ENCODE data around the gene EFCC1. TPM values are rescaled to one million over a fixed set of nuclear protein-coding genes. Genes with fewer than 3 reads are reported as not detected.

Gene EFCC1
- total RNA-seq, 1 donor from 2014 or later, result under 0.01 TPM

- Histone ChIP-seq H3K27me3 (ENCODE audit: control insufficient read depth, insufficient read depth, low read length) (no peaks in the 10 kb centered on the region), H3K36me3 (ENCODE audit: control insufficient read depth, insufficient read depth, low read length) (no peaks in the 10 kb centered on the region), H3K4me3 (ENCODE audit: low read depth, low read length) (no peak overlapping the region)
- no peak for FAIRE-seq
- DNase-seq (ENCODE audit: low read depth), result no peak
- TF ChIP-seq CTCF (IDR thresholded peaks at IDR 0.05; ENCODE audit: insufficient read depth, low read length, severe bottlenecking), result no peak
Observed at GRCh38 chr3:129032716-129033115, 31.6 kb downstream of the EFCC1 start.

- FAIRE-seq (no peak), DNase-seq (ENCODE audit: low read depth) (no peak)
- Histone ChIP-seq H3K4me3 (ENCODE audit: low read depth, low read length) (no peak overlapping the region), H3K36me3 (ENCODE audit: control insufficient read depth, insufficient read depth, low read length) (no peaks in the 10 kb centered on the region), H3K27me3 (ENCODE audit: control insufficient read depth, insufficient read depth, low read length) (no peaks in the 10 kb centered on the region)
- TF ChIP-seq CTCF (IDR thresholded peaks at IDR 0.05; ENCODE audit: insufficient read depth, low read length, severe bottlenecking), result no peak
Observed at GRCh38 chr3:129033151-129033550, 32.0 kb downstream of the EFCC1 start.

GRCh38 chr3:129033633-129034321 is 32.7 kb downstream of the EFCC1 start:
- DNase-seq (ENCODE audit: low read depth) (no peak), FAIRE-seq (no peak)
- no peaks in the 10 kb centered on the region for H3K36me3 ChIP-seq (ENCODE audit: control insufficient read depth, insufficient read depth, low read length)
- TF ChIP-seq CTCF (IDR thresholded peaks at IDR 0.05; ENCODE audit: insufficient read depth, low read length, severe bottlenecking), result no peak
- H3K4me3 ChIP-seq (ENCODE audit: low read depth, low read length), result no peak overlapping the region
- no peaks in the 10 kb centered on the region for H3K27me3 ChIP-seq (ENCODE audit: control insufficient read depth, insufficient read depth, low read length)

GRCh38 chr3:129034642-129035041 is 33.5 kb downstream of the EFCC1 start:
- no peak for TF ChIP-seq CTCF (IDR thresholded peaks at IDR 0.05; ENCODE audit: insufficient read depth, low read length, severe bottlenecking)
- H3K36me3 ChIP-seq (ENCODE audit: control insufficient read depth, insufficient read depth, low read length), result no peaks in the 10 kb centered on the region
- FAIRE-seq, result no peak

GRCh38 chr3:129035360-129036221 is 34.5 kb downstream of the EFCC1 start:
- no peak overlapping the region for H3K4me3 ChIP-seq (ENCODE audit: low read depth, low read length)
- no peak for DNase-seq (ENCODE audit: low read depth)
- no peak for FAIRE-seq
- TF ChIP-seq CTCF (IDR thresholded peaks at IDR 0.05; ENCODE audit: insufficient read depth, low read length, severe bottlenecking), result no peak
- no peaks in the 10 kb centered on the region for H3K36me3 ChIP-seq (ENCODE audit: control insufficient read depth, insufficient read depth, low read length)
- peaks cover 2% of the 10 kb centered on the region for H3K27me3 ChIP-seq (ENCODE audit: control insufficient read depth, insufficient read depth, low read length)

More at GRCh38 chr3:129034642-129035041, 33.5 kb downstream of the EFCC1 start:
- no peak for DNase-seq (ENCODE audit: low read depth)
- H3K27me3 ChIP-seq (ENCODE audit: control insufficient read depth, insufficient read depth, low read length), result peaks cover 1% of the 10 kb centered on the region
- no peak overlapping the region for H3K4me3 ChIP-seq (ENCODE audit: low read depth, low read length)
